Fibroblast of skin of right biceps (primary cell): Measurements from ENCODE around the gene KDM6A.
"Not testable (repeated sequence)": the region's sequence is repeated elsewhere in the genome, so short reads cannot be mapped to it uniquely, and the experiment has no call there.

ENCODE experiments used
- DNase-seq: peaks from one replicate; pipeline ENCODE4 v3.0.0-alpha.2; 2013

KDM6A gene

DNA sequence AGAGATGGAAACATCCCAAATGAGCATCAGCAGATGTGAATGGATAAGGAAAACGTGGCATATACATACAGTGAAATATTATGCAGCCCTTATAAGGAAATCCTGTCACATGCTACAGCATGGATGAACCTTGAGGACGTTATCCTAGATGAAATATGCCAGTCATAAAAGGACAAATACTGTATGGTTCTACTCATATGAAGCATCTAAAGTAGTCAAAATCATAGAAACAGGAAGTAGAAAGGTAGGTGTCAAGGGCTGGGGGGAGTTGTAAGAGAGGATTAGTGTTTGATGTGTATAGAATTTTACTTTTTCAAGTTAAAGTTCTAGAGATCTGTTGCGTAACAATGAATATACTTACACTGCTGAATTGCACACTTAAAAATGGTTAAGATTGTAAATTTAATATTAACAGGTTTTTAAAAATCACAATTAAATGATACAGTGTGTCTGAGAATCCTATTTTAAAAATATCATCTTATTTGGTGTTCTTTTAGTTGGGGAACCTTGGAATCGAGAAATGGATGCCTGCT lies 58.5 kb downstream of the KDM6A start:
- DNase-seq, result no peak

DNA sequence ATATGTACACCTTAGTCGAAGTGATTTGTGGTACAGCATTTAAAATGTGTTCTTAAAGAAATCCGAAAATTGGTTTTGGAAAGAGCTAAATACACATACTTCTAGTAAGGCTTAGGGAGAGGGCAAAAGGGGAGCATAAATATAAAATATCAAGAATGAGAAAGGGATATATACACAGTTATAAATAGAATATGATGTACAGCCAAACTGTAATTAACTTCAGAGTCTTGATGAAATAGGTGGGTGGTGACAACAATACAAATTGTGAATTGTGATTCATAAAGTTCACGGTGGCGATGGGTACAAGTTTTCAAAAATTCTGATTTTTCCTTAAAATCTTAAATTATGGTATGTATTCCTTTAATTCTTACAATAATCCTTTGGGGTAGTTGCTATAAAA lies 62.2 kb downstream of the KDM6A start:
- DNase-seq, result no peak

DNA sequence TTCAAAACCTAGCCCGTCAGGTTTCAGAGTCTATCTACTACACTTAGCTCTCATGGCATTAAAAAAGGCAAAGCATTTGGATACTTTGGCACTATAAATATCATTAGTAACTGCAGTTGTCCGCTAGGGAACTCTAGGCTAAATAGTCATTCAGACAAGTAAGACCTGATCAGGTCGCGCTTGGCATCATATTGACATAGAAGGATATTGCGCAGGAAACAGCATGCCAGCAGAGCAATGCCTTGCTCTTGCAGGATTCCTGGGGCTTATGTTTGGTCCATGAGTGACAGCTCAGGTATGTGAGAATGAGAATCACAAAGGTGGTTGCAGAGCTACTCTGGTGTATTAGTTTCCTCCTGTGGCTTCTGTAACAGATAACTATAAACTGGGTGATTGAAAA lies 62.7 kb downstream of the KDM6A start:
- DNase-seq, result no peak

DNA sequence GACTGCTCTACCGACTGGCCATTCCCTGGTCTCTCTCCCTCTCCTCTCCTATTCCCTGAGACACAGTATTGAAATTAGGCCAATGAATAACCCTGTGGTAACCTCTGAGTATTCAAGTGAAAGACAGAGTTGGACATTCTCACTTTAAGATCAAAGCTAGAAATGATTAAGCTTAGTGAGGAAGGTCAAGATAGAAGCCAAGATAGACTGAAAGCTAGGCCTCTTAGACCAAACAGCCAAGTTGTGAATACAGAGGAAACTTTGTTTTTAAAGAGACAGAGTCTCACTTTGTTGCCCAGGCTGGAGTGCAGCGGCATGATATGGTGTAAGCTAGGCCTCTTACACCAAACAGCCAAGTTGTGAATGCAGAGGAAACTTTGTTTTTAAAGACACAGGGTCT lies 64.6 kb downstream of the KDM6A start:
- DNase-seq, result no peak

DNA sequence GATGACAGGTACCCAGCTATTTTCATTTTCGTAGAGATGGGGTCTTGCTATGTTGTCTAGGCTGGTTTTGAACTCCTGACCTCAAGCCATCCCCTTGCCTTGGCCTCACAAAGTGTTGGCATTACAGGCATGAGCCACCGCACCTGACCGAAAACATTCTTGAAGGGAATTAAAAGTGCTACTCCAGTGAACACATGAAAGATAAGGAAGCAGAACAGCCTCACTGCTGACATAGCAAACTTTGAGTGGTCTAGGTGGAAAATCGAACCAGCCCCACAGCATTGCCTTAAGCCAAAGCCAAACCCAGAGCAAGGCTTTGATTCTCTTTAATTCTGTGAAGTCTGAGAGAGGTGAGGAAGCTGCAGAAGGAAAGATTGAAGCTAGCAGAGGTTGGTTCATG lies 65.1 kb downstream of the KDM6A start:
- DNase-seq, result no peak

DNA sequence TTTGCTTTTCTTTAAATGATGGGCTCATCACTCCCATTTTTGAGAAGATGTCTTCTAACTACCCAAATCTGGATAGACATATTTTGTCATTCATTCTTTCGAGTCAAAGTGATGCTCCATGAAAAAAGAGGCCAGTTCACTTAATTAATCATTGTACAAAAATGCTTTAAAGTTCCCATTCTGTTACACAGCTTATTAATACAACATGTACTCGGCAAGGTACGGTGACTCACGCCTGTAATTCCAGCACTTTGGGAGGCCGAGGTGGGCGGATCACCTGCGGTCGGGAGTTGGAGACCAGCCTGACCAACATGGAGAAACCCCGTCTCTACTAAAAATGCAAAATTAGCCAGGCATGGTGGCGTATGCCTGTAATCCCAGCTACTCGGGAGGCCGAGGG lies 67.6 kb downstream of the KDM6A start:
- DNase-seq, result not testable (repeated sequence)

DNA sequence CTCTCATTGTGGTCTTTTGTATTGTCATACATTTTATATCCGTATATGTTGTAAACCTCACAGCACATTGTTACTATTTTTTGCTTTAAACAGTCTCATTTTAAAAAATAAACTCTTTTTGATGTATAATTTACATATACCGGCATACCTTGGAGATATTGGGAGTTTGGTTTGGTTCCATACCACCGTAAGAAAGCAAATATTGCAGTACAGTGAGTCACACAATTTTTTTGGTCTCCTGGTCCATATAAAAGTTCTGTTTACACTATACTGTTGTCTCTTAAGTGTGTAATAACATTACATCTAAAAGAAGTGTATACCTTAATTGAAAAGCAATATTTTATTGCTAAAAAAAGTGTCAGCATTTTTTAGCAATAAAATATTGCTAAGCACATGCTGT lies 70.0 kb downstream of the KDM6A start:
- no peak for DNase-seq

DNA sequence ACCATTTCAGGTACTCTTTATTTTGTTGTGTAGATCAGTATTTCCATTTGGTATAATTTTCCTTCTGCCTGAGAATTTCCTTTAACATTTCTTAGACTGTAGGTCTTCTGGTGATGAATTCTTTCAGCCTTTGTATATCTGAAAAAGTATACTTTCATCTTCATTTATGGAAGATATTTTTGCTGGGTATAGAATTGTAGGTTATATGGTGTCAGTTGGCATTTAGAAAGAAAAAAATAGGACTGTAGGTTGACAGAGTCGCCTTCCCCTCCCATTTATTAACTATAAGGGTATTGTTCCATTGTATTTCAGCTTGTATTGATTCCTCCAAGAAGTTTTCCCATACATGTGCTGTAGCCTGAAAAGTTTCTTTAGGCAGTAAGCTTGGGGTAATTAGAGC lies 71.9 kb downstream of the KDM6A start:
- no peak for DNase-seq

DNA sequence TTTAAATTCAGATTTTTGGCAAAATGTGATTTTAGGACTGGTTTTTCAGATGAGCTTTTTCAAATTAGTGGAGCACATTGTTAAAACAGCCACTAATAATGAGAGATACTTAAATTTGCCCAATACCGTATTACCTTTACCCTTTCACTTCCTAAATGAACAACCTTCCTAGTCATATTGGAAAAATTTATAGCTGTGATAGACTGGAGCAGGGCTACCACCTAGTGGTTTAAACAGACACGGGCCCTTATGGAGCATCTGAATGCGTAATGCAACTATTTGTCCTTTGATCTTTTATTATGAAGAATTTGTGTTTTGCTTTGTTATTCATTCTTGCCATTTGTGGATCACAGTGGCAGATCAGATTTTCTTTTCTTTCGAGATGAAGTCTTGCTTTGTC lies 72.7 kb downstream of the KDM6A start:
- no peak for DNase-seq

DNA sequence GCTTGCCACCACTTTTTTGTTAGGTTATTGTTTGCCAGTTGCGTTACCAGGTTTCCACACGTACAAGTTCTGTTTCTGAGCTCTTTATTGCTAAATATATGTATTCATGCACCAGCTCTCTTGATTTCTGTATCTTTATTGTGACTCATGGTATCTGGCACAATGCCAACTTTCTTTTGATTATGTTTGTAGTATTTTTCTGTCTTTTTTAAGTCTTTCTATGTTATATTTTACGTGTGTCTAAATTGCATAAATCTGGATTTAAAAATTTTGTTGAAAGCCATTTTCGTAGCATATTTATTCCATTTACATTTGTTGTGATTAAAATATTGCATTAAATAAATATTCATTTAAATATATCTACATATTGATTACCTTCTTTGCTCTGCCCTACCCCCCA lies 73.8 kb downstream of the KDM6A start:
- peak; percentile 4 for DNase-seq

DNA sequence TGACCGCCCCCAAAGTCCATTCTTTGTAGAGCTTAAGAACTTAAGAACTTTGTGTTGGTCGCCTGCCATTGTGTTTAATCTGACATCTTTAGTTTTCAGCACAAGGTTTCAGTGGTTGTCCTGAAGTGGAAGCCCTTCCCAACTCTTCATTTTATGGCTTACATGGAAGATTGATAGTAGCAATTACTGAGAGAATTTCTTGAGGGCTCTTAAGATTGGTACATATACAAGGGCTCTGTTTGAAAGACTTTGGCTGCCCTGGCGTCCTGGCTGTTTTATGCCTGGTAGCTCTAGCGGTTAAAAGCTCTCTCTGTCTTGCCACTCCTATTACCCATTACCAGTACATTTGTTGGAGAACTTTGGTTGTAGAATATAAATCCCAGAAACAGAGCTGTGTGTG lies 75.0 kb downstream of the KDM6A start:
- DNase-seq, result no peak

DNA sequence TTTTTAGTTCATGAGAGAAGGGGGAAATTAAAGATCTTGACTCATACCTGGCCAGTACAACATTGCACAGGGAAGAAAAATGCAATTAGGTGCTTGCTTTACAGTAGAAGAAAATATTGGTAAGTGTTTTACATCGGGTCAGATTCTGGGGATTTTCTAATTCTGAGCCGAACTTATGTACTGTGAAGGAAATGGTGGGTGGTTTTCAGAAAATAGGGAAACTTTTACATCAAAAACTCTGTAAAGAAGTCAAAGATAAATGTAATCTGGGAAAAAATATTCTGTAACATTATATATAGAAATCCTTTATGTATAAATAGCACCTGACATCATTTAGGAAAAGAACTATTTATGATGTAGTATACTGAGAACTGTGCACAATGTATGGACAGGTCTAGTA lies 75.4 kb downstream of the KDM6A start:
- no peak for DNase-seq

DNA sequence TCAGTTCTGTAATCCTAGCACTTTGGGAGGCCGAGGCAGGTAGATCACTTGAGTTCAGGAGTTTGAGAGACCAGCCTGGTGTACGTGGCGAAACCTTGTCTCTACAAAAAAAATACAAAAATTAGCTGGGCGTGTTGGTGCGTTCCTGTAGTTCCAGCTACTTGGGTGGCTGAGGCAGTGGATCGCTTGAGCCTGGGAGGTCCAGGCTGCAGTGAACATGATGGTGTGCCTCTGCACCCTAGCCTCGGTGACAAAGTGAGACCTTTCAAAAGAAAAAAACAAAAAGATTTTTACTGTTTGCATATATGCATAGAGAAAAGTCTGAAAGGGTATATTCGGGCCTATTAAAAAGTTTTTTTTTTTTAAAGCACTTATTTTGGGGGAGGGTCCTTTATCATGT lies 76.1 kb downstream of the KDM6A start:
- DNase-seq, result no peak

DNA sequence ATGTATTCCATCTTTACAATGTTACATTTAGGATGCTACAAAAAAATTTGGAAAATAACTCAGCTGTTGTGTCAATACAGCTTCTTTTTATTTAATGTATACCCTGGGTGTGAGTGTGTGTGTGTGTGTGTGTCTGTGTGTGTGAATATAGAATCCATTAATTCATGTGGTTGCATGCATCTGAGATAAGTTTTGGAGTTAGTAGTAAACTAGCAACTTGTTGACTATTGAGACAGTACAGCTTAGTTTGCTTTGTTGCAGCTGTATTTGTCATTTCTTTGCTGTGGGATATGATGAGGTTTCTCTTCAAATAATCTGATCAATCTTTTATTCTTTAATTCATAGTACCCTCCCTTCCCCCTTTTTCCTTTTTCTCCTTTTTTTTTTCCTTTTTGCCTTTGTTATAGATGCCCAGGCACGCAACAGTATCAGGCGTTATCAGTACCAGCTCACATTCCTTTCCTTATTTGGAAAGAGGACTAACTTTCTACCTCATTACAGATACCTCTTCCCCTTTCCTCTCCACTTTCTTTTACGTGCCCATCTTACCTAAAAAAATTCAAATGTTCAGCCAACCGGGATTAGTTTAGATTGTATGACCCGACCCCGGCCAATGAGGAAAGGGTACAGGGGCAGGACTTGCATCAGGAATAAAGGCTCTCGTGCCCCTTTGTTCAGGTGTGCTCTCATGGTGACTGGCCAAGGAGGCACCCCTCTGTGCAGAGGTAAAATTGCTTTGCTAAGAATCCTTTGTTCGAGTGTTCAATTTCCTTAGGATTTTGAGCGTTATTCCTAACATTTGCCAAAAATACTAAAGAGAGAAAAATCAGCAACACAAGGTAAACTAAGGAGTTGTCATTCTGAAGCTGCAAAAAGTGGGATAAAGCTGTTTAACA lies 77.7 kb downstream of the KDM6A start:
- not testable (repeated sequence) for DNase-seq

DNA sequence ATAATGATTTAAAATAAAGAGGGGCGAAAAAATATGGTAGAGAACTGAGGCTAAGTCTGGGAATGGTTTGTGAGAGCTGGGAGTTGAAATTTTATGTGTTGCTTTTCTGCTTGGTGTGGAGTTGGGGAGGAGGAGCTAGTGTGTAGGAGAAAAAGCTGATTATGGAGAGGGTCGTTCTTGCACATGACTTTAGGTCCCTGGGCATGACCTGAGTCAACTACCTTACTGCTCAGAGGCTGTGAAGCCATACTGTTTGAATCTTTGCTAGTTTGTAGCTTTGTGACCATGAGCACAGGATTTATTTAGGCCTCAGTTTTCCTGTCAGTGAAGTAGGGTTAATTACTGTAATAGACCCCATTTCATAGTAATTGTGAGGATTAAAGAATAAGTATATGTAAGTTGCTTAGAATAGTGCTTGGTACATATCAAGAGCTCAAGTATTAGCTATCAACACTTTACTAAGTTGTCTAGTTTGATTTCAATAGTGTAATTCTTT lies 78.6 kb downstream of the KDM6A start:
- DNase-seq, result no peak

DNA sequence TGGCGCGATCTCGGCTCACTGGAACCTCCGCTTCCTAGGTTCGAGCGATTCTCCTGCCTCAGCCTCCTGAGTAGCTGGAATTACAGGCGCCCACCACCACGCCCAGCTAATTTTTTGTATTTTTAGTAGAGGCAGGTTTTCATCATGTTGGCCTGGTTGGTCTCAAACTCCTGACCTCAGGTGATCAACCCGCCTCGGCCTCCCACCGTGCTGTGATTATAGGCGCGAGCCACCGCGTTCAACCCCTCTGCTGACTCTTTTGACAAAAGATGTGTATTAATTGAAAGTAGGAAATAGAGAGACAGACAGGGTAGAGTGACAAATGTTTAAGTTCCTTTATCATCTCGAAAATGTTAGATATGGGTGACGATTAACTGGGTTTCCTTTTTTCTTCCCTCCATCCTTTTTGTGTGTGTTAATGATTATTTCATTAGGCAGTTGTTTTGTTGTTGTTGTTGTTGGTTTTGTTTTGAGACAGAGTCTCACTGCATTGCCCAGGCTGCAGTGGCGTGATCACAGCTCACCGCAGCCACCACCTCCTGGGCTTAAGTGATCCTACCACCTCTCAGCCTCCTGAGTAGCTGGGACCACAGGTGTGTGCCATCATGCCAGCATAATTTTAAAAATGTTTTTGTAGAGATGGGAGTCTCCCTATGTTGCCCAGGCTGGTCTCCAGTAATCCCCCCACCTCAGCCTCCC lies 79.5 kb downstream of the KDM6A start:
- DNase-seq, result no peak

DNA sequence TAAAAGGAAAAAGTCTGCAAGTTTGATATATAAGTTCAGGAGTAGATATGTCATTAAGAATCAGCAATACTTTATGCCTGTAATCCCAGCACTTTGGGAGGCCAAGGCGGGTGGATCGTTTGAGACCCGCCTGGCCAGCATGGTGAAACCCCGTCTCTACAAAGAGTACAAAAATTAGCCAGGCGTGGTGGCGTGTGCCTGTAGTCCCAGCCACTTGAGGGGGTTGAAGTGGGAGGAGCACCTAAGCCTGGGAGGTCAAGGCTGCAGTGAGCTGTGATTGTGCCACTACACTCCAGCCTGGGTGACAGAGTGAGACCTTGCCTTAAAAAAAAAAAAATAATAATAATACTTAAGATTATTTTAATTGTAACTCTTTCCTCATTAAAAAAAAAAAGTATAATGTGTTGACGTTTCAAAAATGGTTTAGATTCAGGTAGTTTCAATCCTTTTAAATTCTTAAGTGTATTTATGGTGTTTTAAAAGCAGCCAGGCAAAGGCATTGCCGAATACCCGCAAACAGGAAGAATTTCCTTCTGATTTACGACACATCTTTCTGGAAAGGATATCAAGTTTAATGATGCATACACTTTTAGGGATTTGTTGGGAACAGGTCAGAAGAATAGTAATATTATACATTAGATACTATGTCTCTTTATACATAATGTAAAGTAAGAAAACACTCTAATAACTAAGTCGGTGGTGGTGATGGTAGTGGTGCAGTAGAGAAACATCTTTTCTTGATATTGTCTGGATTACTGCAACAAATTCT lies 80.9 kb downstream of the KDM6A start:
- no peak for DNase-seq

DNA sequence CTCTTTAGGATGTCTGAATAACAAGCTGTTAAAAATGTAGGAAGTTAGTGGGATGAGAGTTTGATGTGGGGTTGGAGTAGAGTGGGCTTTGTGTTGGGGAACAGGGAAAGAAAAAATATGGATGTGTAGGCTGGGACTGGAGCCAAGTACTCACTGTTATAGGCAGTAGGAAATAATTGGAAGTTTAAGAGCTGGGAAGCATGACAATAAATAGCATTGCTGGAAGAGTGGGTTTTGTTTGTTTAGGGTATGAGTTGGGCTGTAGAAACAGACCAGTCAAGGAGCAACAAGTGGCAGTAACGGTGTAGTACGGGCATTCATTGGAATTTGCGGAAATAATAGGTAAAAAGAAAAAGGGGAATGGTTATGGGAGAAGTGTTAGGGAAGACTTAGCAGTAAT lies 81.6 kb downstream of the KDM6A start:
- DNase-seq, result no peak

DNA sequence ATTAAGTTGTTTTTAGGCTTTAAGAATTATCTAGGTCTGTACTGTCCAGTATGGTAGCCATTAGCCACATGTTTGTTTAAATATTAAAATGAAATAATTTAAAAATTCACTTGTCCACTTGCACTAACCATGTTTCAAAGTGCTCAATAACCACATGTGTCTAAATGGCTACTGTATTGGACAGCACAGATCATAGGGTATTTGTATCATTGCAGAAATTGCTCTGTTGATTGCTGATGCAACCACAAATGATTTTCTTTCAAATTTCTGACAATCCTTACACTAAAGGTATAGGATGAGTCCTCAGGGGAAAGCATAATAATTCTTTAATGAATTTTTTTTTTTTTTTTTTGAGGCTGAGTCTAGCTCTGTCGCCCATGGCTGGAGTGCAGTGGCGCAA lies 84.9 kb downstream of the KDM6A start:
- DNase-seq, result no peak

DNA sequence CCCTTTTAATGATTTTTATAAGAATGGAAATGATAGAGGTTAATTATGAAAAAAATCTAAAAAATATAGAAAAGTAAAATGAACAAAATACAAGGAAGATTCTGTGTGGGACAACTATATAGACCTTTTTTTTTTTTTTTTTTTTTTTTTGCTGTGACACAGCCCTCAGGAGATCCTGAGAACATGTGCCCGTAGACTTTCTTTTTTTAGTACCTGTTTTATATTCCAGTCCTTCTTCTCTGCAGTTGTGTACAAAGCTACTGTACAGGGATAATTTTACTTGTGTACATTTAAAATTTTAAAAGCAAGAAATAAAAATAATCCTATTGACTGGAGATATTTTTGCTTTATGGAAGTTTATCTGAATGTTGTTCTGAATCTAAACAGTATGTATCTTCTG lies 85.5 kb downstream of the KDM6A start:
- no peak for DNase-seq

DNA sequence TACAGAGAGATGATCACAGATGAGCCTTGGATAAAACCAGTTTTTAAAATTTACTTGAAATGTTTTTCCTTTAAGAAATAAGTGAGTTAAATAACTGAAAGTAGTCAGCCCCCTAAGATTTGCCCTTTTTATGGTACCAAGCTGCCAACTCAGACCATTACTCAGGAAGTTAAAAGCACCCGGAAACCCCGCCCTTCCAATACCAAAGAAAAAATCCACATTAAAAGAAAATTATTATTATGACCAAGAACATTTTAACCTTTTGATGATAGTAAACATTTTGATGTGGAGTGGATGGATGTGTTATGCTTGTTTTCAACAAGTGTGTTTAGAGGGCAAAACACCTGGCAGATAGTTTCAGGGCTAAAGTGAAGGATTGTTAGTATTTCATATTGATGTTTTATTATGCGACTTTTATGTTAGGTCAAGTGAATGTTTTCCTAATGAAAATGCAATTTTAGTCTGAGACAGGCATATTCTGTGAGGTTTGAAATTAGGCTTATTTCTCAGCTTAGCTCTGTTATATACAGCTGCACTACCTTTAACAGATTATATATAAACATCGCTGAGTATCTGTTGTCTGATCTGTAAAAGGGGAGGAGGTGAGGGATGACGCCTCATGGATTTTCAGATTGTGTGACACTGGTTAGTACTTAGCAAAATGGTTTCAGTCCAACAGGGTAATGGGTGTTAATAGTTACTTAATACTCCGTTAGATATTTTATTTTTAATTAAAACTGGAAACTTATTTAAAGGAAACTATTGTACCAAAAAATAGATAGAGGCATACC lies 89.0 kb downstream of the KDM6A start:
- DNase-seq, result no peak

DNA sequence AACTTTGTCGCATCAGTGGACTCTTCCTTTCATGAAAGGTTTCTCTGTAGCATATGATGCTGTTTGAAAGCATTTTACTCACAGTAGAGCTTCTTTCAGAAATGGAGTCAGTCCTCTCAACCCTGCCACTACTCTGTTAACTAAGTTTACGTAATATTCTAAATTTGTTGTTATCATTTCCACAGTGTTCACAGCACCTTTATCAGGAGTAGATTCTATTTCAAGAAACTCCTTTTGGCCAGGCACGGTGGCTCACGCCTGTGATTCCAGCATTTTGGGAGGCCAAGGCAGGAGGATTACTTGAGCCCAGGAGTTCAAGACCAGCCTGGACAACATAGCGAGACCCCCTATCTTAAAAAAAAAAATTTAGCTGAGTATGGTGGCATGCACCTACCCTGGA lies 90.0 kb downstream of the KDM6A start:
- DNase-seq, result no peak
